Stimulated activated CD4-positive, alpha-beta T cell treated with anti-CD3 and anti-CD28 coated beads, Interleukin-2, amount 100 ng/mL, for 24 hours (primary cell): ENCODE measurements around the gene ZNF48.

Experiments used
- DNase-seq, 2 donors: peaks; one replicate each; pipeline ENCODE4 v3.0.0-alpha.2; 2020

ZNF48 gene

DNA sequence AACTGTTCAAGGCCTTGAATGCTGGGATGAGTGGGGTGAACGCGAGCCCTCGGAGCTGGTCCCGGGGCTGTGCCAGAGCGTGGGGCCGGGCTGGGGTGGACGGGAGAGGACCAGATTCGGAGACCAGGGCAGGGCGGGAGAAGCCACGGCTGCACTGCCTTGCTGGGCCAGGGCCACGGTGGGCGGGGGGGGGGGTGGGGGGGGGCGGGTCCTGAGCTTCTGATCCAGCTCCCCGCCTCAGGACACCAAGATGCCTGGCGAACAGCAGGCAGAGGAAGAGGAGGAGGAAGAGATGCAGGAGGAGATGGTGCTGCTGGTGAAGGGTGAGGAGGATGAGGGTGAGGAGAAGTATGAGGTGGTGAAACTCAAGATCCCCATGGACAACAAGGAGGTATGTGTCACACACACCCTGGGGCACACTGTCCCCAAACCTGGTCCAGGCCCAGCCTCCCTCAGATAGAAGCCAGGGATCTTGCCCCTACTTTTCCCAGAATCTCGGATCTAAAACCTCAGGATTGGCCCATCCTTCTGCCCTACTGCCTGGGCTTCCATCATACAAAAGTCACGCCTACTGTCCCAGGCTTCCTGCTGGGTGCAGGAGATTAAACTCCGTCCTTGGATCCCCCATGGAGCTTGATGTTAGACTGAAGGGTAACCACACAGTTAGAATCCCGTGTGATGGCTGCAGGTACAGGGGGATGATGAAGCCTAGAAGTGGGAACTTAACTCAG lies 12.7 kb downstream of the ZNF48 start:
- no peak for DNase-seq

DNA sequence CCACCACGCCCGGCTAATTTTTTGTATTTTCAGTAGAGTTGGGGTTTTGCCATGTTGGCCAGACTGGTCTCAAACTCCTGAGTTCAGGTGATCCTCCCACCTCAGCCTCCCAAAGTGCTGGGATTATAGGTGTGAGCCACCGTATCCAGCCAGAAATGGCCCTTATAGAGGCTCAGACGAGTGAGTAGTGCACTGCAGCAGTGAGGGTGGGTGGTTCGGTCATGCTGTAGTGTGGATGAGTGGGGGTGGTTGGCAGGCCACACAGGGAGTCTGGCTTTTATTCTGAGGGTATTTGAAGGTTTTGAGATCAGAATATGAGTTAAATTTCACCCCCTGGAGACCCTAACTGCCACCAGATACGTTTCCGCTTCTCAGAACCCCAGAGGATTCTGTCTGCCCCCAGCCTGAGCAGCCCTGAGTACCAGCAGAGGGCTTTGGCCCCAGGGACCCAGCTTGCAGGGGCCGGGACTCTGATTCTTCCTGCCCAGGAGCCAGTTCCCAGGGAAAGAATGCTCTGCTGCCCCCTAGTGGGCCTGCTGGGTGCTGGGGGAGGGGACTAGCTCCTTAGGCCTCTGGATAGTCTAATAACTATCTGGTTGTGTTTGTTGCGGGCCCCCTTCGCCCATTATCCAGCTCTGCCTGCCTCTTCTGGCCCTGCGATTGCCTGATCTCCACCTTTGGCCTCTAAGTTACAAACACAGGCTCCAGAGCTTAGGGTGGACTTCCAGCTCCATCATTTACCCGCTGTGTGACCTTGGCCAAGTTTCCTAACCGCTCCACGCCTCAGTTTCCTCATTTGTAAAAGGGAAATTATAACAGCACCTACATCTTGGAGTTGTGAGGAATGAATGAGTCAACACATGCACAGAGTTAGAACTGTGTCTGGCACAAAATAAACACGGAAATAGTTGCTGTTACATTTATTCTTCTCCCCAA lies 14.2 kb downstream of the ZNF48 start:
- peak; percentile 94 to 96 for DNase-seq

DNA sequence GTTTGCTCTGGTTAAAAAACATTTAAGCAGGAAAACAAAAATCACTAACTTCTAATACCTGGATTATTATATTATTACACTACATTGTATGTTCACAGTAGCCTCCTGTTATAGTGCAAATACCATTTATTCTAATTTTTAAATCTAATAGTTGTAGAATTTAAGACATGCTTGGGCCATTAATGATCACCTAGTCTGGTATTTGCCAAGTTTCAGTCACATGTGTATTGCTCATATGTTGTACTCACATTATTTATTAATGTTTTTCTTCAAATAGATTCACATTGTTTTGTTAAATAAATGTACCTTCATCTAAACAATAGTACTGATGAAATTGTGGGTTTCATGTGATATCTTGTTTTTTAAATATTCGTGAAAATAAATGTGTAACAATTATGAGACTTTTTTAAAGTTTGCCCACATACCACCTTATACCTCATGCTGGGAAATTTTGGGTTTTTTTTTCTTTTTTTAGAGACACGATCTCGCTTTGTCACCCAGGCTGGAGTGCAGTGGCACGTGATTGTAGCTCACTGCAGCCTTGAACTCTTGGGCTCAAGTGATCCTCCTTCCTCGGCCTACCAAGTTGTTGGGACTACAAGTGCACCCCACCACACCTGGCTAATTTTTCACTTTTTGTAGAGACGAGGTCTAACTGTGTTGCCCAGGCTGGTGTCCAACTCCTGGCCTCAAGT lies 18.0 kb downstream of the ZNF48 start:
- no peak for DNase-seq

DNA sequence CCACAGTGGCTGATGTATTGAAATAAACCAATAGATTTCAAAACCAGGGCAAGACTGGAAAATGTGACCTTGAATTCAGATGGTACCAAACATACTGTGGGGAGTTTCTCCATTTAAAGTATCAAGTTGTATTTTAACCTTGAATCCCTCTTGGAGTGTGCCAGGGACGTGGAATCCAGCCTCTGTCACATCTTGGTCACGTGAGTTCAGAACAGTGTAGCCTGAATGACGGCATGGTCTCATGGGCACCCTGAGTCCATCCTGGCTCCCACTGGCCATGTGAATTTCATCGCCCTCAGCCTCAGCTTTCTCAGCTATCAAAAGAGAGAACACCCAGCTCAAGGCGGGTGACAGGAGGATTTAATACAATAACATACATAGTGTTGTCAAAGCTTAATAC lies 18.9 kb downstream of the ZNF48 start:
- DNase-seq = no peak

DNA sequence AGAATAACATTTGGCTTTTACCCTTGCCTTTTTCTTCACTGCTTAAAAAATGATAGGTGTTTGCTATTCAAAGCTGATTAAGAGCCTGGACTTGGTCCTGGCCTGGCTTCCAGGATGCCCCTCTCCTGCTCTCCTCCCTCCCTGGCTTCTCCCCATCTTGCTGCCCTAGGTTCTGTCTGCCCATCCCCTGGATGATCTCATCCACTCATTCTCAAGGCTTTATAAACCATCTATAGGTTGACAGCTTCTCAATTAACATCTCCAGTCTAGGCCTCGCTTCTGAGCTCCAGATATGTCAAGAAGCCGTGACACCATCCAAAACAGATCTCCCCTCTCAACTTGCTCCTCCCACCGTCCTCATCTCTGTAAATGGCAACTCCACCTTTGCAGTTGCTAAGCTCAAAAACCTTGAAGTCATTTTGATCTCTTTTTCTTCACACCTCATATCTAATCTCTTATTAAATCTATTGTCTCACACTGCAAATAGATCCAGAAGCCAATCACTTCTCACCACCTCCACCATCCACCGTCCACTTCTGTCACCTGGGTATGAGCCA lies 20.9 kb downstream of the ZNF48 start:
- no peak for DNase-seq

DNA sequence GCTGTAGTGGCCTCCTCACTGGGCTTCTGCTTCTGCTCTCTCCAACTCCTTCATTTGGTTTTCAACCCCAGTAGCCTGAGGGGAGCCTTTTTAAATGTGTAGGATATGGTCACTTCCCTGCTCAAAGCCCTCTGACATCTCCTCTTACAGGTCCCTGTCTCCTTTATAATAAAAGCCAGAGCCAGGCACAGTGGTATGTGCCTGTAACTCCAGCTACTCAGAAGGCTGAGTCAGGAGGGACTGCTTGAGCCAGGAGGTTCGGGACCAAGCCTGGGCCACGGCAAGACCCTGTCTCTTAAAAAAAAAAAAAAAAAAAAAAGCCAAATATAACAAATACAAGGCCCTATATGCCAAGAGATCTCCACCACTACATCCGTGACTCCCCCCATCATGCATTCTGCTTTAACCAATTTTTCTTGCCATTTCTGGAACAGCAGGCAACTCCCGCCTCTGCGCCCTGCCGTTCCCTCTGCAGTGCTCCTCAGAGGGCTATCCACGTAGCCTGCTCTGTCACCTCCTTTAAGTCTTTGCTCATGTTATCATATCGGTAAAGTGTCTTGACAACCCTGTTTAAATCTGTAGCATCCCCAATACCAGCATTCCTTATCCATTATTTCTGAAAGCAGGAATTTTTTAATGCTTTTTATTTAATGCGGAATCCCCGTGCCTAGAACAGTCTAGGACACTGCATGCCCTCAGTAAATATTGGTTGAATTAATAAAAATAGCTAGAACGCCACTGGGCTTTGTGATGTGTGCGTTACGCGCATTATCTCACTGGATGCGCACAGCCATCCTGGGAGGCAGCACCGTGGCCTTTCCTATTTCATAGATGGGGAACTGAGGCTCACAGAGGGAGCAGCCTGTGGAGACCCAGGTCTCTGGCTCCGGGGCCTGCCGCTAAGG lies 21.7 kb downstream of the ZNF48 start:
- peak in 1 of 2 donors; percentile 35 for DNase-seq

DNA sequence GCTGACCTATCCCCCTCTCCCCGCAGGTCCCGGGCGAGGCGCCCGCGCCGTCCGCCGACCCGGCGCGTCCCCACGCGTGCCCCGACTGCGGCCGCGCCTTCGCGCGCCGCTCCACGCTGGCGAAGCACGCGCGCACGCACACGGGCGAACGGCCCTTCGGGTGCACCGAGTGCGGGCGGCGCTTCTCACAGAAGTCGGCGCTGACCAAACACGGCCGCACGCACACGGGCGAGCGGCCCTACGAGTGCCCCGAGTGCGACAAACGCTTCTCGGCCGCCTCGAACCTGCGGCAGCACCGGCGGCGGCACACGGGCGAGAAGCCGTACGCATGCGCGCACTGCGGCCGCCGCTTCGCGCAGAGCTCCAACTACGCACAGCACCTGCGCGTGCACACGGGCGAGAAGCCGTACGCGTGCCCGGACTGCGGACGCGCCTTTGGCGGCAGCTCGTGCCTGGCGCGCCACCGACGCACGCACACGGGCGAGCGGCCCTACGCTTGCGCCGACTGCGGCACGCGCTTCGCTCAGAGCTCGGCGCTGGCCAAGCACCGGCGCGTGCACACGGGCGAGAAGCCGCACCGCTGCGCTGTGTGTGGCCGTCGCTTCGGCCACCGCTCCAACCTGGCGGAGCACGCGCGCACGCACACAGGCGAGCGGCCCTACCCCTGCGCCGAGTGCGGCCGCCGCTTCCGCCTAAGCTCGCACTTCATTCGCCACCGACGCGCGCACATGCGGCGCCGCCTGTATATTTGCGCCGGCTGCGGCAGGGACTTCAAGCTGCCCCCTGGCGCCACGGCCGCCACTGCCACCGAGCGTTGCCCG lies 22.5 kb downstream of the ZNF48 start:
- DNase-seq = peak; percentile 86 to 89

DNA sequence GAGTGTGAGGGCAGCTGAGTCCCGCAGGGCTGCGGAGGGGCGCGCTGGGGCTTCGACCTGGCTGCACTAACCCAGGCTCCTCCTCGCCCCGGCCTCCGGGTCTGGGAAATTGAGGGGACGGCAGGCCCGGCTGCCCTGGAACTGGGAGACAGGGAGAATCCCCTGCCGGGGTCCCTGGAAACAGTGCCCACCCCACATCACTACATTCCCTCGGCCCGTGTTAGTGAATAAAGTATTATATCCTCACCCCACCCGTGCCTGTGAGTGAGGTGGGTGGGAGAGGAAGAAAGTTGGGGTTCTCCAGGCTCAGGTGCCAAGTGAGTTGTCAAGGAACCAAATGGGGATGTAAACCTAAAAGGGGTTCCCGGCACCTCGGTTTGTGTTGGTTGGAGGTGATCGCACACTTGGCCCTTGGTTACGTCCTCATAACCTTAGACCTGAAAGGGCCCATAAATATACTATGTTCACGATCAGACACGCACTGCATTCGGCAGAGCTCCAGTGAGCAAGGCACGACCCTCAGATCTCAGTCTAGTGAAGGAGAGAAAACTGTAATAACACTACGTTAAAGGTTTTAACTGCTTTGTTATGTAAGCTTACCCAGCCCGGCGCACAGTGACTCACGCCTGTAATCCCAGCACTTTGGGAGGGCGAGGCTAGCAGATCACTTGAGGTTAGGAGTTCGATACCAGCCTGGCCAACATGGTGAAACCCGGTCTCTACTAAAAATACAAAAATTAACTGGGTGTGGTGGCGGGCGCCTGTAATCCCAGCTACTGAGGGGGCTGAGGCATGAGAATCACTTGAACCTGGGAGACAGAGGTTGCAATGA lies 23.3 kb downstream of the ZNF48 start:
- DNase-seq = no peak

DNA sequence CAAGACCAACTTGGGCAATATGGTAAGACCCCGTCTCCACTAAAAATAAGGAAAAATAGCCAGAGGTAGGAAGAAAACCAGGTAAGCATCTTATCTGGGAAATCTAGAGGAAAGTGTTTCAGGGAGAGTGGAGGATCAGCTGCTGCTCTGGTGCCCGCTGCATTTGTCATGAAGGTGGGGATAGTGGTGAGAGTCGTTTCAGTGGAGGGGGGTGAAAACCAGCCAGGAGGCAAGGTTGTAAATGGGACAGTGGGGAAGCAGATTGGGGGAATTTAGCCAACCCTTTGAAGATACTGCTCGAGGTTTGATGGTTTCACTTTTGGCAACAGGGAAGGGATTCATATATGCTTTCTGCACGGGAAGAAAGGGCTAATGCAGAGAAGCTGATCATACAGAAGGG lies 25.8 kb downstream of the ZNF48 start:
- no peak for DNase-seq

DNA sequence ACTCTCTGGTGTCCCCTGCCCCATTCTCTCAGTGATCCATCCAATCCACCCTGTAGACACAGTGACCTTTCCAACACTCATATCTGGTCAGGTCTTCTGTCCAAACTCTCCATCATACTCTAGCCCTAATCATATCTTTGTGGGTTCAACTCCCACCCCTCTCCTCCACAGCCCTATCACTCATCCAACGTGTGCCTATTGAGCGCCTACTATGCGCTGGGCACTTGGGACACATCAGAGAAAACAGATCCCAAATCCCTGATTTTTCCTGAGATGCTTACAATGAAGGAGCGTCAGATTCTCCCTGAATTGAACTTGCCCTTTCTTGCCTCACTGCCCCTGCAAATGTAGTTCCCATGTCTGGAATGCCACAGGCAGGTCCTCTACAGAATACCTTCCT lies 32.8 kb downstream of the ZNF48 start:
- DNase-seq = no peak

DNA sequence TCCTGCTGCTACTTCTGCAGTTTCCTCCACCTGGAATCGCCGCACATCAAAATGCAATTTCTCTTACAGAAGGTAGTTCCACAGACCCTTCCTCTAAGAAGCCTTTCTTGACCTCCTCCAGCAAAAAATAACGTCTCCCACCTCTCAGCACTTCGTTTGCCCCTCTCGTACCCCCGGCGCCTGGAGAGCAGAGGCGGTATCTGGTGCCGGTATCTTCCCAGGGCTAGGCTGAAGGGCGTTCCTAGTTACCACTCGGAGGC lies 34.1 kb downstream of the ZNF48 start:
- no peak for DNase-seq

DNA sequence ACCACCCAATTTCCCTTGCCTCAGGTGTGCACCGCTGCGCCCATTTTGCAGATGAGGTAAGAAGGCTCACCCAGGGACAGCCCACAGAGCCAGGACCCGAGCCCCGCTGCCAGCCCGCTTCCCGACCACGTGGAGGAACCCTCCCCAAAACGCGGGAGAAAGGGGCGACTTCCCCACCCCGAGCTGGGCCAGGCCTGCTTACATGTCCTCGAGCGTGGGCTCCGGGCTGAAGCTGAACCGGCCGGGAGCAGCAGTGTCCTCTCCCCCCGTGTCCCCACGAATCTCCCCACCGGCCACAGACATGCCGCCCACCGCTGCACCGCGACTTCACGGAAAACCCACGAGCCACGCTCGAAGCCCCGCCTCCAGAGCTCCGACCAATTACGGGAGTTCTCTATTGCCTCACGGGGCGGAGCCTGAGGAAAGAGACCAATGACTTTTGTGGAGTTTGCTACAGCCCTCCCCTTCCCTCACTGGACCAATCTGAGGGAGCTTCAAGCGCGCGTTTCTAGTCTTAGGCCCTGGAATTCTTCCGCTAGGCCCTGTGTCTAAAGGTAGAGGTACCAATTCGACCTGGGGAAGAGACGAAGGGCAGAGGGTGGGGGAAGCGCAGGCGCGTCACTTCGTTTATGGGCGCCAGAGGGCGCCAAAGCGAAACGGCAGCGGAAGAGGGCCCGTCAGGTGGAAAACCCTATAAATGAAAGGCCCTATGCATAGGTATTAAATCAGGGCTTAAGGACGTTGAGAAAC lies 34.6 kb downstream of the ZNF48 start, which contains the start of gene DCTPP1:
TSS of gene DCTPP1 (minus strand) at position 353 of the 750 bp plus-strand sequence. CDS start at position 303, 50 bp downstream.
- DNase-seq = peak; percentile 97

DNA sequence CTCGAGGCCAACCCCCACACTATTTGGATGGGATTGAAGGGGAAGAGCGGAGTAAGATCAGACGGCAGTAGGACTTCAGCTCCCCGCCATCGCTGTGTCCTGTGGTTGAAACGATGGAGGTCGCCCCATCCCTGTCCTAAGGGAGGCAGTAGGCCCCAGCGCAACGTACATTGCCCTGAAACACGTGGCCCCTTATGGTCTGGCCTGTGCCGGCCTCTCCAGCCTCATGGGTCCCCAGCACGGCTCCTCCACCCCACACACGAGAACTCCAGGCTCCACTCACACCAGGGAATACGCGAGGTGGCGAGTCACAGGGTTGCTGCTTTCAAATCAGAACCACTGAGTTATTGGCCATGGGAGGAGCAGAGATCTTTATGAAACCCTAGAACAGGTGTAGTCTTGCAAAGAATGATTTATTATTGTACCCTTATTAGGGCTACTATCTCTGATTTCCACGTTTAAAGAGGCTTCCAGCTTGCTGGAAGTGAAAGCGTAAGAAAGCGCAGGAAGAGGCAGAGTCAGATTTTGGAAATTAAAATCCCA lies 35.3 kb downstream of the ZNF48 start:
- peak in 1 of 2 donors; percentile 42 for DNase-seq

DNA sequence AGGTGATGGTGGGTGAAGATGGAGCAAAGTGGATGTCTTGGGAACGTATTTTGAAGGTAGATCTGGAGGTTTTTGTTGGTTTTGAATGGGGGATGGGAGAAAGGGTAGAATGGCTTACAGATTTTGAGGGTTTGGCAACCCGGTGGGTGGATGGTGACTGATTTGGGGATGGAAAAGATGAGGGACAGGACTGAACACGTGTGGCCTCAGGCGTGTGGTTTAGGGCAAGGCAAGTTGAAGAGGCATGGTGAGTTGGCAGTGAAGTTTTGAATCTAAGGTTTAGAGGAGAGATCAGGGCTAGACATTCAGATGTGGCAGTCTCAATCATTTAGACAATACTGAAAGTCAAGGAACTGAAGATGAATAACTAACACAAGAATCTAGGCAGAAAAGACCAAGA lies 39.6 kb downstream of the ZNF48 start:
- DNase-seq = peak; percentile 72 to 75

DNA sequence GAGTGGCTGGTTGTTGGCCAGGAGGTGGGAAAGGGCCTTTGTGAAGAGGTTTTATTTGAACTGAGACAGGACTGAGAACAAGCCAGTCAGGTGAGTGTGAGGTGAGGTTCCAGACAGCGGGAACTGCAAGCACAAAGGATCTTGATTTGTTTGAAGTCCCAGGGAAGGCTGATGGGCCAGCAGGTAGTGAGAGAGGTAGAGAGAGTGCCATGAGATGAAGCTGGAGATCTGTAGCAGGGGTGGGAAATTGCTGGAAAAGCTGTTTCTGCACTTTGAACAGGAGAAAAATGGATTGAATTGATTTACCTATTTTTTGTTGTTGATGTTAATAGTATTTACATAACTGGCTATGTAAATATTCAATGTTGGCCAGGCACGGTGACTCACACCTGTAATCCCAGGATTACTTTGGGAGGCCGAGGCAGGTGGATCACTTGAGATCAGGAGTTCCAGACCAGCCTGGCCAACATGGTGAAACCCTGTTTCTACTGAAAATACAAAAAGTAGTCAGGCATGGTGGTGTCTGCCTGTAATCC lies 42.4 kb downstream of the ZNF48 start:
- DNase-seq = no peak

DNA sequence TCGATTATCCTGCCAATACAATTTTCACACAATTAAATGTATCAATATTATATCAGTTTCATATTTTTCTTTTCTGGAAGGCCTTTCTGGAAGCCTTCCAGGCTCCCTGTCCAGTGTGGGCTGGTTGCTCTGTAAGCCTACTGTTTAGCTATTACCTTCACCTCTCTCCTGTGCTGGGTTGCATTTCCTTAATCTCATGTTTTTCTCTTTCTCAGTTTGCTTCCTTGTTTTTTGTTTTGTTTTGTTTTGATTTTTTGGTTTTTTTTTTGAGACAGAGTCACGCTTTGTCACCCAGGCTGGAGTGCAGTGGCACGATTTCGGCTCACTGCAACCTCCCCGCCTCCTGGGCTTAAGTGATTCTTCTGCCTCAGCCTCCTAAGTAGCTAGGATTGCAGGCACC lies 43.6 kb downstream of the ZNF48 start:
- no peak for DNase-seq

DNA sequence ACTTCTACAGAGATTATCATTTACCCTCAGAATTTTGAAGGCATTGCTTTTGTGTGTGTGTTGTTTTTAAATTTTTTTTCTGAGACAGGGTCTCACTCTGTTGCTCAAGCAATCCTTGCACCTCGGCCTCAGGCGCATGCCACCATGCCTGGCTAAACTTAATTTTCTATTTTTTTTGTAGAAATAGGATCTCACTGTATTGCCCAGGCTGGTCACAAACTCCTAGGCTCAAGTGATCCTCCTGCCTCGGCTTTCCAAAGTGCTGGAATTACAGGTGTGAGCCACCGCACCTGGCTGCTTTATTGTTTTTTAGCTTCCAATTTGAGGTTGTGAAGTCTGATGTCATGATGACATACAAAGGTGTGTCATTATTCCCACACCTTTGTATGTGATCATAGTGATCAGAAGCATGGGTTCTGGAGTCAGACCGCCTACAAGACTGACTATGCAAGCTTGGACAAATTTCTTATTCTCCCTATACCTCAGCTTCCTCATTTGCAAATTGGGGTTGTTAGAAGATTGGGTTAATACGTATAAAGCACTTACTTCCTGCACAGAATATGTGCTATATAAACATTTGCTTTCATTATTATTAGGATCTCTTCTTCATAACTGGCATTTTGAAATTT lies 44.6 kb downstream of the ZNF48 start:
- no peak for DNase-seq

DNA sequence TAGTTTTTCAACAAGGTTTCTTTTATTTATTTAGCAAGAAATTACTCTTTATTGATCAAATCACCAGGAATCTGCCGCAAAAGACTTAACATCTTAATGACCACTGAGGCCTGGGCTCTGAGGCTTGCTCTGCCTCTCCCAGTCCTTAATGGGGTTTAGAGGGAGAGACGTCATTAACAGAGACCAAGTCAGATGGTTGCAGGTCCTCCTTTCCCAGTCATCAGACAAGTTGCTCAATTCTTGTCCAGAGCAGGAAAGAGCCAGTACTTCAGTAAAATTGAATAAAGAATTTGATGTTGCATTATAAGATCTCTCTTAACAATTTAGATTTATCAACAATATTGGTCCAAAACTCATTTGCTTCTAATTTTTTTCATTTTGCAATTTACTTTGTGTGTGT lies 48.4 kb downstream of the ZNF48 start:
- DNase-seq = no peak
